Measurements from ENCODE around the gene LIN7A.

The LIN7A gene

DNA sequence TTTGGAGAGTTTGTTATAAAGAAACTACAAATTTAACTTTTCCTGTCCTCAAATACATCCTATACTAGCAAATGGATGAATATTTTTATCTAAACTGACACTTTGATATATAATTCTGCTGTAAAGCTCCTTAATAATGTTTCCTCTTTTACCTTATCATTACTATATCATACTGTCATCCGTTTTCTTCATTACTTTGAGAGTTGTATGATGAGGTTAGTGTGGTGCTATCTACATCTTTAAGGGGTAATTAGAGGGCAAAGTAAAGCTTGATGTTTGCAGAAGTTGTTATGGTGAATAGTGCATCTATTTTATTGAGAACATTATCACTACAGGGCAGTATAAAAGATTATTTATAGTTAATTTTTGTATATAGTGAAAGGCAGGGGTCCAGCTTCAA lies 36.1 kb downstream of the LIN7A start:
- Histone ChIP-seq H3K27me3 (ENCODE audit: low read length) (no peaks in the 10 kb centered on the region), H3K36me3 (ENCODE audit: low read length) (no peaks in the 10 kb centered on the region), H3K9me2 (replicated peaks; ENCODE audit: insufficient read depth, low read length) (no peaks in the 10 kb centered on the region), H3K79me2 (ENCODE audit: insufficient read depth, low read length) (no peaks in the 10 kb centered on the region), H3K4me2 (ENCODE audit: low read depth, low read length, poor library complexity, severe bottlenecking) (no peak overlapping the region), H4K20me1 (ENCODE audit: low read depth, low read length) (no peaks in the 10 kb centered on the region), H2AFZ (ENCODE audit: low read depth, low read length, severe bottlenecking) (no peak overlapping the region), H3K27ac (ENCODE audit: low read depth, low read length) (no peak overlapping the region), H3K9ac (ENCODE audit: low read length) (no peak overlapping the region), H3K4me3 (ENCODE audit: insufficient read depth, low read length, poor library complexity, severe bottlenecking) (no peak overlapping the region), H3K9me3 (ENCODE audit: insufficient read depth, low read length) (no peaks in the 10 kb centered on the region), H3F3A (ENCODE audit: insufficient read depth) (no peaks in the 10 kb centered on the region)
- TF ChIP-seq, protein P1, sequence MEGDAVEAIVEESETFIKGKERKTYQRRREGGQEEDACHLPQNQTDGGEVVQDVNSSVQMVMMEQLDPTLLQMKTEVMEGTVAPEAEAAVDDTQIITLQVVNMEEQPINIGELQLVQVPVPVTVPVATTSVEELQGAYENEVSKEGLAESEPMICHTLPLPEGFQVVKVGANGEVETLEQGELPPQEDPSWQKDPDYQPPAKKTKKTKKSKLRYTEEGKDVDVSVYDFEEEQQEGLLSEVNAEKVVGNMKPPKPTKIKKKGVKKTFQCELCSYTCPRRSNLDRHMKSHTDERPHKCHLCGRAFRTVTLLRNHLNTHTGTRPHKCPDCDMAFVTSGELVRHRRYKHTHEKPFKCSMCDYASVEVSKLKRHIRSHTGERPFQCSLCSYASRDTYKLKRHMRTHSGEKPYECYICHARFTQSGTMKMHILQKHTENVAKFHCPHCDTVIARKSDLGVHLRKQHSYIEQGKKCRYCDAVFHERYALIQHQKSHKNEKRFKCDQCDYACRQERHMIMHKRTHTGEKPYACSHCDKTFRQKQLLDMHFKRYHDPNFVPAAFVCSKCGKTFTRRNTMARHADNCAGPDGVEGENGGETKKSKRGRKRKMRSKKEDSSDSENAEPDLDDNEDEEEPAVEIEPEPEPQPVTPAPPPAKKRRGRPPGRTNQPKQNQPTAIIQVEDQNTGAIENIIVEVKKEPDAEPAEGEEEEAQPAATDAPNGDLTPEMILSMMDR (IDR thresholded peaks at IDR 0.05; ENCODE audit: insufficient read depth, low read length, poor library complexity, severe bottlenecking) = no peak
- no peak for TF ChIP-seq EZH2phosphoT487 (conservative IDR thresholded peaks at IDR 0.05; ENCODE audit: low read length)

- H4K20me1 ChIP-seq (ENCODE audit: low read depth, low read length) = no peaks in the 10 kb centered on the region
- H3K27me3 ChIP-seq (ENCODE audit: low read length) = no peaks in the 10 kb centered on the region
- no peaks in the 10 kb centered on the region; the same call in 1 of the 2 replicates for H3K9me2 ChIP-seq (replicated peaks; ENCODE audit: insufficient read depth, low read length)
- no peak overlapping the region for H3K4me2 ChIP-seq (ENCODE audit: low read depth, low read length, poor library complexity, severe bottlenecking)
- no peak overlapping the region for H3K27ac ChIP-seq (ENCODE audit: low read depth, low read length)
- no peak overlapping the region for H3K9ac ChIP-seq (ENCODE audit: low read length)
- no peaks in the 10 kb centered on the region for H3K79me2 ChIP-seq (ENCODE audit: insufficient read depth, low read length)
- no peak overlapping the region for H3K4me3 ChIP-seq (ENCODE audit: insufficient read depth, low read length, poor library complexity, severe bottlenecking)
- H3K9me3 ChIP-seq (ENCODE audit: insufficient read depth, low read length) = no peaks in the 10 kb centered on the region
- H3F3A ChIP-seq (ENCODE audit: insufficient read depth) = no peaks in the 10 kb centered on the region
- H2AFZ ChIP-seq (ENCODE audit: low read depth, low read length, severe bottlenecking) = no peak overlapping the region
- no peaks in the 10 kb centered on the region for H3K36me3 ChIP-seq (ENCODE audit: low read length)
- TF ChIP-seq EZH2phosphoT487 (conservative IDR thresholded peaks at IDR 0.05; ENCODE audit: low read length) = no peak
- TF ChIP-seq, protein P1 (IDR thresholded peaks at IDR 0.05; ENCODE audit: insufficient read depth, low read length, poor library complexity, severe bottlenecking) = no peak
Observed at GRCh38 chr12:80895240-80895639, 42.5 kb downstream of the LIN7A start.

DNA sequence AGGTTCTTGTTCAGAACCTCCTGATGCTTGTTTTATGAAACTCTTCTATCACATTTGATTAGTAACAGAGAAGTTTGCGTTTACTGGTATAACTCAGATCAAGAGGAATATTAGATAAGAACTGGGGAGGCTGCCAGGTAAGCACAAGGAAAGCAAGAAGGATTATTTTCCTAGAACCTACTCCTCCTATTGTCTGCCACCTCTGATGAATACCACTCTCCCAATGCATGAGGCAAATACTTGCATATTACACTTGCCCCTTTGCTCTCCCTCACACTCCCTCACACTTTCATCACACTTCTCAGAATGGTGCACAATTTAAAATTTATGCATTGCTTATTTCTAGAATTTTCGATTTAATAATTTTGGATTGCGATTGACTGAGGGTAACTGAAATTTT lies 43.6 kb downstream of the LIN7A start:
- Histone ChIP-seq H3K9me2 (replicated peaks; ENCODE audit: insufficient read depth, low read length) (no peaks in the 10 kb centered on the region; the same call in 1 of the 2 replicates), H3K9me3 (ENCODE audit: insufficient read depth, low read length) (no peaks in the 10 kb centered on the region), H3K4me2 (ENCODE audit: low read depth, low read length, poor library complexity, severe bottlenecking) (no peak overlapping the region), H3K9ac (ENCODE audit: low read length) (no peak overlapping the region), H3K4me3 (ENCODE audit: insufficient read depth, low read length, poor library complexity, severe bottlenecking) (no peak overlapping the region), H2AFZ (ENCODE audit: low read depth, low read length, severe bottlenecking) (no peak overlapping the region), H3K79me2 (ENCODE audit: insufficient read depth, low read length) (no peaks in the 10 kb centered on the region), H3F3A (ENCODE audit: insufficient read depth) (no peaks in the 10 kb centered on the region), H4K20me1 (ENCODE audit: low read depth, low read length) (no peaks in the 10 kb centered on the region), H3K27me3 (ENCODE audit: low read length) (no peaks in the 10 kb centered on the region), H3K27ac (ENCODE audit: low read depth, low read length) (no peak overlapping the region), H3K36me3 (ENCODE audit: low read length) (no peaks in the 10 kb centered on the region)
- no peak for TF ChIP-seq EZH2phosphoT487 (conservative IDR thresholded peaks at IDR 0.05; ENCODE audit: low read length)
- TF ChIP-seq, protein P1 (IDR thresholded peaks at IDR 0.05; ENCODE audit: insufficient read depth, low read length, poor library complexity, severe bottlenecking) = no peak

Data from SU-DHL-6 (cell line).